GM23248 (cell line): ENCODE data around the gene RTN4RL2.

Experiments used
- EZH2 ChIP-seq: fragments of 200-600 bp; sonication (generic); IDR thresholded peaks from 2 replicates; pipeline ENCODE4 v1.6.1; 2018; ENCODE audit warnings: antibody characterized with exemption, mild to moderate bottlenecking; ENCODE audit not compliant: insufficient read depth, poor library complexity, severe bottlenecking
- EZH2phosphoT487 ChIP-seq: fragments of 200-600 bp; sonication (generic); IDR thresholded peaks from 2 replicates; pipeline ENCODE4 v1.6.1; 2018; ENCODE audit warnings: antibody characterized with exemption, moderate library complexity, mild to moderate bottlenecking, low read depth; ENCODE audit not compliant: insufficient read depth

GRCh38 chr11:57444362-57445121 lies 15.8 kb upstream of the RTN4RL2 start:
- TF ChIP-seq EZH2phosphoT487 (no peak), EZH2 (no peak)
